H1 (cell line): ENCODE measurements around the gene APOC4. TPM values are rescaled to one million over a fixed set of nuclear protein-coding genes. Genes with fewer than 3 reads are reported as not detected.

Experiments
- CTCF ChIA-PET: fragments of 300-600 bp; sonication (Branson Sonifier 250); formaldehyde crosslinking; loops from one replicate; lab custom pipeline; 2021; ENCODE audit not compliant: partially characterized antibody; lab: Charles Lee
- POLR2A ChIA-PET: fragments of 300-600 bp; sonication (Branson Sonifier 250); formaldehyde crosslinking; loops from one replicate; lab custom pipeline; 2021; ENCODE audit warnings: inconsistent platforms; ENCODE audit not compliant: partially characterized antibody; lab: Charles Lee
- DNase-seq, 2 experiments: peaks; one replicate each; pipeline versions ENCODE4 v3.0.0 to v3.0.0-alpha.2; 2010 to 2022; ENCODE audit warnings: low spot score in 2 of 2, low read depth in 1 of 2, mixed read lengths in 1 of 2
- FAIRE-seq: peaks from 2 replicates; lab custom pipeline; 2011; peaks lifted over from hg19 to GRCh38; lab: Jason Lieb, UNC
- H2AFZ ChIP-seq: 2 replicates; pipeline ENCODE4 v1.8.1; 2012; ENCODE audit warnings: low read length, inconsistent platforms
- H2AK5ac ChIP-seq: 2 replicates; pipeline ENCODE4 v1.6.1; 2013; ENCODE audit warnings: low read depth, low read length
- H2BK120ac ChIP-seq: replicated peaks from 2 replicates; pipeline ENCODE3; 2013; ENCODE audit warnings: low read depth, low read length, inconsistent platforms
- H2BK12ac ChIP-seq: 2 replicates; pipeline ENCODE4 v1.6.1; 2013; ENCODE audit warnings: low read depth, low read length
- H2BK15ac ChIP-seq: 2 replicates; pipeline ENCODE4 v1.6.1; 2013; ENCODE audit warnings: low read length
- H2BK20ac ChIP-seq: 2 replicates; pipeline ENCODE4 v1.6.1; 2013; ENCODE audit warnings: low read length
- H2BK5ac ChIP-seq: 2 replicates; pipeline ENCODE4 v1.6.1; 2013; ENCODE audit warnings: low read depth, low read length
- H3K14ac ChIP-seq: 2 replicates; pipeline ENCODE4 v1.6.1; 2013; ENCODE audit warnings: inconsistent platforms; ENCODE audit not compliant: insufficient read length
- H3K18ac ChIP-seq: 2 replicates; pipeline ENCODE4 v1.6.1; 2013; ENCODE audit warnings: low read length; ENCODE audit errors: extremely low read depth
- H3K23ac ChIP-seq: 2 replicates; pipeline ENCODE4 v1.6.1; 2013; ENCODE audit warnings: inconsistent platforms; ENCODE audit not compliant: insufficient read length
- H3K23me2 ChIP-seq: 2 replicates; pipeline ENCODE4 v1.6.1; 2013; ENCODE audit warnings: low read depth, low read length
- H3K27ac ChIP-seq: 2 replicates; pipeline ENCODE4 v1.6.1; 2011; ENCODE audit warnings: low read depth, low read length, inconsistent platforms
- H3K27me3 ChIP-seq, 4 experiments: replicated peaks in 1 of 4; 1 replicate in 1 of 4; 2 replicates in 3 of 4; pipeline versions ENCODE4 v1.6.1 to v1.8.1; 2011 to 2013; ENCODE audit warnings: low read length in 3 of 4, mild to moderate bottlenecking in 3 of 4, inconsistent platforms in 2 of 4, mixed read lengths in 2 of 4, moderate library complexity in 1 of 4; ENCODE audit not compliant: control insufficient read depth in 3 of 4, insufficient read depth in 3 of 4; ENCODE audit errors: extremely low read depth in 1 of 4
- H3K36me3 ChIP-seq, 4 experiments: 2 replicates each; pipeline versions ENCODE4 v1.6.1 to v1.8.1; 2011 to 2013; ENCODE audit warnings: mild to moderate bottlenecking in 4 of 4, low read length in 3 of 4, moderate library complexity in 2 of 4, control low read depth in 1 of 4, inconsistent platforms in 1 of 4; ENCODE audit not compliant: insufficient read depth in 4 of 4, control insufficient read depth in 2 of 4
- H3K4ac ChIP-seq: replicated peaks from 2 replicates; pipeline ENCODE3; 2013; ENCODE audit warnings: low read length, low read depth, mixed read lengths, inconsistent platforms; ENCODE audit not compliant: insufficient read length
- H3K4me1 ChIP-seq, 4 experiments: replicated peaks in 1 of 4; 1 replicate in 1 of 4; 2 replicates in 3 of 4; pipeline versions ENCODE4 v1.6.1 to v1.8.1; 2011 to 2013; ENCODE audit warnings: low read length in 3 of 4, inconsistent platforms in 2 of 4, mixed read lengths in 1 of 4; ENCODE audit not compliant: insufficient read depth in 4 of 4, control insufficient read depth in 3 of 4
- H3K4me2 ChIP-seq, 2 experiments: 2 replicates each; pipeline versions ENCODE4 v1.6.1 to v1.8.1; 2011 to 2013; ENCODE audit warnings: low read depth in 2 of 2, low read length in 2 of 2, control low read depth in 1 of 2, inconsistent platforms in 1 of 2, mild to moderate bottlenecking in 1 of 2; ENCODE audit not compliant: insufficient read depth in 1 of 2
- H3K4me3 ChIP-seq, 4 experiments: fragments of 200-600, 300-600 bp in 1 of 4; sonication (generic), shearing (Covaris generic), sonication (Bioruptor Twin) in 1 of 4; 2 replicates each; pipeline versions ENCODE4 v1.5.1 to v1.8.1; 2011 to 2016; ENCODE audit warnings: low read length in 4 of 4, low read depth in 3 of 4, control low read depth in 2 of 4, inconsistent platforms in 2 of 4, mild to moderate bottlenecking in 2 of 4, mixed read lengths in 1 of 4, moderate library complexity in 1 of 4; ENCODE audit not compliant: insufficient read depth in 2 of 4; ENCODE audit errors: extremely low read depth in 1 of 4
- H3K56ac ChIP-seq: replicated peaks from 2 replicates; pipeline ENCODE3; 2013; ENCODE audit warnings: low read depth, mild to moderate bottlenecking, mixed read lengths, low read length, inconsistent platforms; ENCODE audit not compliant: insufficient read length
- H3K79me1 ChIP-seq: 2 replicates; pipeline ENCODE4 v1.6.1; 2013; ENCODE audit warnings: low read depth, low read length, control low read depth
- H3K79me2 ChIP-seq, 2 experiments: 2 replicates each; pipeline versions ENCODE4 v1.6.1 to v1.8.1; 2012 to 2013; ENCODE audit warnings: low read length in 2 of 2, mild to moderate bottlenecking in 2 of 2, inconsistent platforms in 1 of 2; ENCODE audit not compliant: insufficient read depth in 2 of 2, control insufficient read depth in 1 of 2
- H3K9ac ChIP-seq, 4 experiments: replicated peaks in 1 of 4; 1 replicate in 1 of 4; 2 replicates in 3 of 4; pipeline versions ENCODE4 v1.6.1 to v1.8.1; 2011 to 2013; ENCODE audit warnings: low read depth in 3 of 4, low read length in 3 of 4, control low read depth in 2 of 4, mild to moderate bottlenecking in 2 of 4, moderate library complexity in 2 of 4, inconsistent platforms in 1 of 4; ENCODE audit errors: extremely low read depth in 1 of 4
- H3K9me3 ChIP-seq, 2 experiments: 2 replicates each; pipeline versions ENCODE4 v1.6.1 to v1.8.1; 2012 to 2013; ENCODE audit warnings: mild to moderate bottlenecking in 2 of 2, moderate library complexity in 2 of 2, control low read depth in 1 of 2, inconsistent platforms in 1 of 2, low read depth in 1 of 2, low read length in 1 of 2, mixed read lengths in 1 of 2; ENCODE audit not compliant: insufficient read depth in 2 of 2
- H4K20me1 ChIP-seq, 2 experiments: replicated peaks in 1 of 2; 2 replicates each; pipeline versions ENCODE3 to v1.8.1; 2011 to 2013; ENCODE audit warnings: inconsistent platforms in 2 of 2, low read length in 2 of 2, mild to moderate bottlenecking in 1 of 2; ENCODE audit not compliant: insufficient read depth in 2 of 2, control insufficient read depth in 1 of 2
- H4K5ac ChIP-seq: 2 replicates; pipeline ENCODE4 v1.6.1; 2013; ENCODE audit warnings: low read length, low read depth, mixed read lengths, inconsistent platforms; ENCODE audit not compliant: insufficient read length
- H4K8ac ChIP-seq: 2 replicates; pipeline ENCODE4 v1.8.0; 2013; ENCODE audit warnings: mild to moderate bottlenecking, moderate library complexity, low read length, inconsistent platforms; ENCODE audit not compliant: insufficient read depth; ENCODE audit errors: extremely low read depth
- H4K91ac ChIP-seq: replicated peaks from 2 replicates; pipeline ENCODE3; 2013; ENCODE audit warnings: low read length, mixed read lengths, inconsistent platforms; ENCODE audit not compliant: insufficient read length
- BACH1 ChIP-seq: IDR thresholded peaks from 2 replicates; pipeline ENCODE4 v1.6.1; 2012; ENCODE audit warnings: low read length, improper control_type of control experiment
- CBX5 ChIP-seq: fragments of 300-800, 300-1000 bp; sonication (generic); IDR thresholded peaks from 2 replicates; pipeline ENCODE4 v1.7.1; 2016; ENCODE audit warnings: antibody characterized with exemption, low read length, low read depth
- CTBP2 ChIP-seq: IDR thresholded peaks from 2 replicates; pipeline ENCODE4 v1.7.0; 2011; ENCODE audit warnings: borderline replicate concordance, mild to moderate bottlenecking, moderate library complexity, mixed read lengths, low read length; ENCODE audit not compliant: insufficient read depth, insufficient read length
- KDM4A ChIP-seq: IDR thresholded peaks from one replicate; pipeline ENCODE4 v1.7.1; 2012; ENCODE audit warnings: low read depth, mild to moderate bottlenecking, moderate library complexity, low read length, inconsistent platforms; ENCODE audit not compliant: severe bottlenecking
- POLR2AphosphoS5 ChIP-seq: IDR thresholded peaks from 2 replicates; pipeline ENCODE4 v1.6.1; 2011; ENCODE audit warnings: low read depth, low read length
- RXRA ChIP-seq: IDR thresholded peaks from 2 replicates; pipeline ENCODE4 v1.6.1; 2011; ENCODE audit warnings: low read depth, mild to moderate bottlenecking, low read length, moderate library complexity; ENCODE audit not compliant: insufficient read depth
- SP4 ChIP-seq: IDR thresholded peaks from 2 replicates; pipeline ENCODE4 v1.6.1; 2012; ENCODE audit warnings: low read length, inconsistent platforms
- TCF12 ChIP-seq: IDR thresholded peaks from 2 replicates; pipeline ENCODE4 v1.6.1; 2011; ENCODE audit warnings: low read depth, mild to moderate bottlenecking, low read length
- WGBS, 2 experiments: shearing (Covaris generic) in 1 of 2; methylation state at CpG; one replicate each; pipeline versions ENCODE4 v1.1.6 to v1.1.7; 2013 to 2015; ENCODE audit warnings: low lambda C conversion rate in 2 of 2, mixed read lengths in 2 of 2, inconsistent platforms in 1 of 2, low coverage in 1 of 2, missing lambda C conversion rate in 1 of 2; ENCODE audit not compliant: insufficient replicate concordance in 2 of 2, insufficient coverage in 1 of 2, insufficient read length in 1 of 2; ENCODE audit errors: extremely low coverage in 1 of 2, missing lambda C conversion rate in 1 of 2; 5-methylcytosine and 5-hydroxymethylcytosine counted together
- polyA plus RNA-seq, 7 experiments: library from polyadenylated mRNA; depleted of rRNA in 3 of 7; stranded (reverse) in 5 of 7; unstranded in 2 of 7; fragments of >200 nt in 5 of 7; fragments of 200-250 nt in 2 of 7; gene quantifications; 1 replicate in 5 of 7; 2 replicates in 1 of 7; 4 replicates in 1 of 7; pipeline versions ENCODE4 v1.2.1 to v1.2.3, GENCODE V29; 2011 to 2013; ENCODE audit warnings: missing spikeins in 2 of 7, mixed read lengths in 2 of 7
- total RNA-seq: library from RNA; stranded (reverse); fragmentation: NEBNext Ultra II Directional; extraction: Animal tissue kit (Norgen Biotek cat#: 25700); gene quantifications from 2 replicates; pipeline ENCODE4 v1.2.1, GENCODE V29; 2021

The APOC4 gene
- total and polyA plus RNA-seq, 2 of the 8 experiments (the other 6 are each of a cell fraction or from before 2014, with no cell fraction given): not detected

- no peak overlapping the region for H2AK5ac ChIP-seq
- no peak overlapping the region for H3K9ac ChIP-seq
- no peak overlapping the region for H2BK120ac ChIP-seq
- CTCF ChIA-PET: interaction anchor here (0.9 to 15.2 kb wide), 20 partner anchors 8 to 187 kb away, joined by 3 to 201 read pairs (median 5); partner anchors contain the start of gene CLPTM1
- H3K14ac ChIP-seq: no peak overlapping the region
- peaks cover 0 to 11% of the 10 kb centered on the region in 2 experiments; a peak in 1 of 4 replicates for H3K79me2 ChIP-seq
- no peak overlapping the region for H3K56ac ChIP-seq
- H4K8ac ChIP-seq: no peak overlapping the region
- H3K27ac ChIP-seq: no peak overlapping the region
- peaks cover 0 to 8% (median 7%) of the 10 kb centered on the region in 4 experiments; a peak in 6 of 7 replicates for H3K4me1 ChIP-seq
- H3K4me3 ChIP-seq: no peak overlapping the region
- peaks cover 3 to 32% of the 10 kb centered on the region in 2 experiments for H4K20me1 ChIP-seq
- no peak for DNase-seq
- H4K5ac ChIP-seq: no peak overlapping the region
- H3K23me2 ChIP-seq: peaks cover 3% of the 10 kb centered on the region; the same call in 1 of the 2 replicates
- H3K4me2 ChIP-seq: no peak overlapping the region
- FAIRE-seq: no peak
- no peak overlapping the region for H4K91ac ChIP-seq
- peaks cover 18 to 47% (median 38%) of the 10 kb centered on the region in 4 experiments; a peak in 7 of 8 replicates for H3K36me3 ChIP-seq
- no peak overlapping the region for H2BK20ac ChIP-seq
- POLR2A ChIA-PET: interaction anchor here (0.9 to 12.3 kb wide), 12 partner anchors 10 to 470 kb away, joined by 3 to 247 read pairs (median 8); partner anchors contain the start of genes APOC1, CLPTM1 and TOMM40
- H2BK5ac ChIP-seq: no peak overlapping the region
- H2BK12ac ChIP-seq: no peak overlapping the region
- H3K27me3 ChIP-seq: no peaks in the 10 kb centered on the region
- no peak overlapping the region for H3K23ac ChIP-seq
- no peak overlapping the region for H2AFZ ChIP-seq
- H3K18ac ChIP-seq: no peak overlapping the region
- no peaks in the 10 kb centered on the region for H3K9me3 ChIP-seq
- no peak overlapping the region for H2BK15ac ChIP-seq
- WGBS, 2 experiments: 73% methylated on average over 10 of the region's 15 CpGs; no CpG with 5 or more reads in 1 of the 2 experiments
- H3K79me1 ChIP-seq: no peaks in the 10 kb centered on the region; the same call in 1 of the 2 replicates
- H3K4ac ChIP-seq: no peak overlapping the region
- TF ChIP-seq BACH1: no peak
- TF ChIP-seq SP4: no peak
- no peak for TF ChIP-seq CTBP2
- TF ChIP-seq TCF12: no peak
- no peak for TF ChIP-seq KDM4A
- no peak for TF ChIP-seq CBX5
- no peak for TF ChIP-seq RXRA
- no peak for TF ChIP-seq POLR2AphosphoS5
Measured at GRCh38 chr19:44903216-44903601, 38.8 kb upstream of the APOC4 start.
